Epithelial cell of esophagus (primary cell): ENCODE results near the gene SH3GLB2.
"Not testable (repeated sequence)": the region's sequence is repeated elsewhere in the genome, so short reads cannot be mapped to it uniquely, and the experiment has no call there.

Experiments used
- DNase-seq: peaks from one replicate; pipeline ENCODE4 v3.0.0; 2010; ENCODE audit warnings: low read depth
- H3K4me3 ChIP-seq: 2 replicates; pipeline ENCODE4 v1.5.1; 2011; ENCODE audit warnings: mild to moderate bottlenecking, low read length, control low read depth
- TF ChIP-seq, protein P1 (sequence below): IDR thresholded peaks from 2 replicates; pipeline ENCODE4 v1.5.1; 2011; ENCODE audit warnings: low read depth, mild to moderate bottlenecking, low read length, control low read depth, inconsistent platforms; ENCODE audit not compliant: insufficient read depth; ENCODE audit errors: missing control alignments

The SH3GLB2 gene

GRCh38 chr9:128969491-128969890 lies 58.6 kb downstream of the SH3GLB2 start:
- no peak overlapping the region for H3K4me3 ChIP-seq
- TF ChIP-seq, protein P1, sequence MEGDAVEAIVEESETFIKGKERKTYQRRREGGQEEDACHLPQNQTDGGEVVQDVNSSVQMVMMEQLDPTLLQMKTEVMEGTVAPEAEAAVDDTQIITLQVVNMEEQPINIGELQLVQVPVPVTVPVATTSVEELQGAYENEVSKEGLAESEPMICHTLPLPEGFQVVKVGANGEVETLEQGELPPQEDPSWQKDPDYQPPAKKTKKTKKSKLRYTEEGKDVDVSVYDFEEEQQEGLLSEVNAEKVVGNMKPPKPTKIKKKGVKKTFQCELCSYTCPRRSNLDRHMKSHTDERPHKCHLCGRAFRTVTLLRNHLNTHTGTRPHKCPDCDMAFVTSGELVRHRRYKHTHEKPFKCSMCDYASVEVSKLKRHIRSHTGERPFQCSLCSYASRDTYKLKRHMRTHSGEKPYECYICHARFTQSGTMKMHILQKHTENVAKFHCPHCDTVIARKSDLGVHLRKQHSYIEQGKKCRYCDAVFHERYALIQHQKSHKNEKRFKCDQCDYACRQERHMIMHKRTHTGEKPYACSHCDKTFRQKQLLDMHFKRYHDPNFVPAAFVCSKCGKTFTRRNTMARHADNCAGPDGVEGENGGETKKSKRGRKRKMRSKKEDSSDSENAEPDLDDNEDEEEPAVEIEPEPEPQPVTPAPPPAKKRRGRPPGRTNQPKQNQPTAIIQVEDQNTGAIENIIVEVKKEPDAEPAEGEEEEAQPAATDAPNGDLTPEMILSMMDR = no peak
- DNase-seq = no peak

DNA sequence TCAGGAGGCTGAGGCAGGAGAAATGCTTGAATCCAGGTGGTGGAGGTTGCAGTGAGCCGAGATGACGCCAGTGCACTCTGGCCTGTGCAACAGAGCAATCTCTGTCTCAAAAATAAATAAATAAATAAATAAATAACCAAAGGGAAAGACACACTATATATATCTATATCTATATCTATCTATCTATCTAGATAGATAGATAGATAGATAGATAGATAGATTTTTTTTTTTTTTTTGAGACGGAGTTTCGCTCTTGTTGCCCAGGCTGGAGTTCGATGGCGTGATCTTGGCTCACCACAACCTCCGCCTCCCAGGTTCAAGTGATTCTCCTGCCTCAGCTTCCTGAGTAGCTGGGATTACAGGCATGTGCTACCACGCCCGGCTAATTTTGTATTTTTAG lies 66.7 kb downstream of the SH3GLB2 start:
- not testable (repeated sequence) for H3K4me3 ChIP-seq, DNase-seq
